Measurements from ENCODE around the gene SH2D3C. TPM values are rescaled to one million over a fixed set of nuclear protein-coding genes. Genes with fewer than 3 reads are reported as not detected.

SH2D3C gene
- total and polyA plus RNA-seq, 2 of the 4 experiments (the other 2 are of a cell fraction) = under 0.01 to 0.24 TPM

- Histone ChIP-seq H3K79me1 (ENCODE audit: low read depth in 1 of 2, low read length in 2 of 2) (peaks cover 26 to 69% of the 10 kb centered on the region in 2 experiments), H4K8ac (ENCODE audit: low read depth in 2 of 2, low read length in 2 of 2) (no peak overlapping the region), H4K91ac (ENCODE audit: insufficient read depth, low read depth, low read length) (no peak overlapping the region), H2AFZ (replicated peaks; ENCODE audit: low read length, poor library complexity) (no peak overlapping the region), H3K4me1 (ENCODE audit: control insufficient read depth, insufficient read depth, low read length) (peaks cover 3% of the 10 kb centered on the region; the same call in 1 of the 2 replicates), H3K23ac (ENCODE audit: low read depth, low read length) (no peak overlapping the region), H3K36me3 (ENCODE audit: control insufficient read depth, insufficient read depth, low read length) (peaks cover 47% of the 10 kb centered on the region), H4K5ac (ENCODE audit: low read depth, low read length) (no peak overlapping the region), H4K20me1 (ENCODE audit: insufficient read depth, low read length) (peaks cover 62% of the 10 kb centered on the region), H2AK9ac (replicated peaks; ENCODE audit: low read depth, low read length, poor library complexity) (no peak overlapping the region), H2BK5ac (ENCODE audit: low read depth, low read length, poor library complexity, severe bottlenecking) (no peak overlapping the region), H3K27me3 (ENCODE audit: control insufficient read depth, insufficient read depth, low read length) (no peaks in the 10 kb centered on the region), H2BK15ac (ENCODE audit: low read depth, low read length) (no peak overlapping the region), H2BK20ac (ENCODE audit: low read depth, low read length) (no peak overlapping the region), H3K9me3 (ENCODE audit: control insufficient read depth, insufficient read depth, low read length) (no peaks in the 10 kb centered on the region), H2BK120ac (ENCODE audit: low read depth, low read length) (no peak overlapping the region), H3K4me3 (ENCODE audit: insufficient read depth, low read depth, low read length) (no peak overlapping the region), H3K4ac (ENCODE audit: low read depth, low read length) (no peak overlapping the region), H2AK5ac (ENCODE audit: low read depth, low read length) (no peak overlapping the region), H3K9ac (ENCODE audit: low read depth, low read length) (no peak overlapping the region), H3K56ac (ENCODE audit: extremely low read depth, insufficient read depth, low read length) (no peak overlapping the region), H3K4me2 (ENCODE audit: low read depth, low read length) (no peak overlapping the region), H3K14ac (replicated peaks; ENCODE audit: low read depth, low read length) (no peak overlapping the region), H3K27ac (ENCODE audit: insufficient read depth, low read length) (no peak overlapping the region), H3K18ac (ENCODE audit: low read depth, low read length) (no peak overlapping the region), H3K9me1 (ENCODE audit: insufficient read depth, low read length) (peaks cover 5% of the 10 kb centered on the region)
- POLR2A ChIA-PET (ENCODE audit: unreplicated experiment) = interaction anchor here (0.5 kb wide), 1 partner anchor 128 kb away, joined by 3 read pairs; the partner anchor contains the start of gene ST6GALNAC4
- in situ Hi-C loops (cut with MboI; ENCODE audit: low sequenced_read_pairs) = no loop called here
- WGBS, 2 experiments (ENCODE audit: extremely low coverage in 2 of 2, insufficient read length in 1 of 2) = 93% methylated on average over 9 of the region's 26 CpGs; no CpG with 5 or more reads in 1 of the 2 experiments
- BruUV-seq (replicated peaks) = no TSS peak
- TF ChIP-seq NFE2L2 (IDR thresholded peaks at IDR 0.05; ENCODE audit: low read depth, low read length) (no peak), MAFK (IDR thresholded peaks at IDR 0.05; ENCODE audit: low read depth, low read length) (no peak), ELK1 (IDR thresholded peaks at IDR 0.05; ENCODE audit: borderline replicate concordance, low read depth, low read length) (no peak), CHD1 (IDR thresholded peaks at IDR 0.05; ENCODE audit: low read depth, low read length) (no peak), POLR2A (IDR thresholded peaks at IDR 0.05; ENCODE audit: low read depth, low read length) (no peak), RCOR1 (IDR thresholded peaks at IDR 0.05; ENCODE audit: insufficient replicate concordance, low read length) (no peak), CEBPB (IDR thresholded peaks at IDR 0.05; ENCODE audit: low read depth, low read length) (no peak), RAD21 (IDR thresholded peaks at IDR 0.05; ENCODE audit: low read length) (no peak)
- ATAC-seq (ENCODE audit: low read depth) (no peak), DNase-seq (no peak)
- dilution Hi-C loops (cut with HindIII; ENCODE audit: low sequenced_read_pairs, unreplicated experiment) = no loop called here
- CTCF ChIA-PET = no interaction called here
- intact Hi-C loops (cut with micrococcal nuclease) = no loop called here
Observed at GRCh38 chr9:127788337-127789011, 10.0 kb upstream of the SH2D3C start.

Measured in IMR-90 (cell line).